Measurements from ENCODE around the gene SETD5. TPM values are rescaled to one million over a fixed set of nuclear protein-coding genes. Genes with fewer than 3 reads are reported as not detected.

The SETD5 gene
- total RNA-seq, 1 experiment from 2014 or later = 74.9 TPM

DNA sequence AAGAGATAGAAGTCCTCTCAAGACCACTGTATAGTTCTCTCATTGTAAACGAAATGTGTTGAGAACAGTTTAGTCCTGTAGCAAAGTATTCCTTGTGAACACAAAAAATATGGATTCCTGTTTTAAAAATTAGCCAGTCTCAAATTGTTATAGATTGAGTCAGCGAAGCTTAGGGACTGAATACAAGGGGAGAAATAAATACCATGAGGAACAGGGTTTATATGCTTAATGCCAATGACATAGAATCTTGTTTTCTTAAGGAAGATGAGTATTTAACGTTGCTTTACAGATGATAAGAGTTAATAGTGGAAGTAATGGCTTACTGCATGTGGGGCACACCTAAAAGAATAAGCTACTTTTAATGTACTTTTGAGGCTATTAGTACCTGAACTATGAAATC is 37.9 kb downstream of the SETD5 start:
- Histone ChIP-seq H3K4me3 (ENCODE audit: low read length) (no peak overlapping the region), H3K27ac (ENCODE audit: low read length) (no peak overlapping the region), H3K9me2 (replicated peaks; ENCODE audit: low read length) (no peaks in the 10 kb centered on the region), H3F3A (ENCODE audit: low read length, unreplicated experiment) (no peaks in the 10 kb centered on the region), H4K20me1 (ENCODE audit: low read length) (peaks cover 18% of the 10 kb centered on the region), H3K36me3 (ENCODE audit: low read depth, low read length) (peaks cover 89% of the 10 kb centered on the region), H3K9me3 (ENCODE audit: low read length) (no peaks in the 10 kb centered on the region), H3K4me1 (ENCODE audit: insufficient read depth, low read length) (no peaks in the 10 kb centered on the region), H3K4me2 (ENCODE audit: low read length) (no peak overlapping the region), H3K27me3 (ENCODE audit: low read length) (no peaks in the 10 kb centered on the region), H3K9ac (ENCODE audit: low read length) (no peak overlapping the region), H3K79me2 (ENCODE audit: low read length) (peaks cover 27% of the 10 kb centered on the region; the same call in 1 of the 2 replicates), H2AFZ (ENCODE audit: low read length) (no peak overlapping the region)
- BruUV-seq (replicated peaks) = no TSS peak
- ChIA-PET POLR2A (ENCODE audit: unreplicated experiment) (no interaction called here), CTCF (interaction anchor here (0.6 kb wide), 1 partner anchor 82 kb away, joined by 3 read pairs; no protein-coding TSS in a partner anchor)
- ATAC-seq (no peak), DNase-seq (no peak)
- intact Hi-C loops (cut with micrococcal nuclease) = loop anchor here (5.0 kb wide), 1 partner anchor 83 kb away; no protein-coding TSS in a partner anchor
- TF ChIP-seq EZH2 (IDR thresholded peaks at IDR 0.05; ENCODE audit: low read length, unreplicated experiment) (no peak), EZH2phosphoT487 (IDR thresholded peaks at IDR 0.05; ENCODE audit: borderline replicate concordance, low read length) (no peak)
- TF ChIP-seq, protein P1, sequence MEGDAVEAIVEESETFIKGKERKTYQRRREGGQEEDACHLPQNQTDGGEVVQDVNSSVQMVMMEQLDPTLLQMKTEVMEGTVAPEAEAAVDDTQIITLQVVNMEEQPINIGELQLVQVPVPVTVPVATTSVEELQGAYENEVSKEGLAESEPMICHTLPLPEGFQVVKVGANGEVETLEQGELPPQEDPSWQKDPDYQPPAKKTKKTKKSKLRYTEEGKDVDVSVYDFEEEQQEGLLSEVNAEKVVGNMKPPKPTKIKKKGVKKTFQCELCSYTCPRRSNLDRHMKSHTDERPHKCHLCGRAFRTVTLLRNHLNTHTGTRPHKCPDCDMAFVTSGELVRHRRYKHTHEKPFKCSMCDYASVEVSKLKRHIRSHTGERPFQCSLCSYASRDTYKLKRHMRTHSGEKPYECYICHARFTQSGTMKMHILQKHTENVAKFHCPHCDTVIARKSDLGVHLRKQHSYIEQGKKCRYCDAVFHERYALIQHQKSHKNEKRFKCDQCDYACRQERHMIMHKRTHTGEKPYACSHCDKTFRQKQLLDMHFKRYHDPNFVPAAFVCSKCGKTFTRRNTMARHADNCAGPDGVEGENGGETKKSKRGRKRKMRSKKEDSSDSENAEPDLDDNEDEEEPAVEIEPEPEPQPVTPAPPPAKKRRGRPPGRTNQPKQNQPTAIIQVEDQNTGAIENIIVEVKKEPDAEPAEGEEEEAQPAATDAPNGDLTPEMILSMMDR (conservative IDR thresholded peaks at IDR 0.05; ENCODE audit: low read depth, low read length) = no peak

DNA sequence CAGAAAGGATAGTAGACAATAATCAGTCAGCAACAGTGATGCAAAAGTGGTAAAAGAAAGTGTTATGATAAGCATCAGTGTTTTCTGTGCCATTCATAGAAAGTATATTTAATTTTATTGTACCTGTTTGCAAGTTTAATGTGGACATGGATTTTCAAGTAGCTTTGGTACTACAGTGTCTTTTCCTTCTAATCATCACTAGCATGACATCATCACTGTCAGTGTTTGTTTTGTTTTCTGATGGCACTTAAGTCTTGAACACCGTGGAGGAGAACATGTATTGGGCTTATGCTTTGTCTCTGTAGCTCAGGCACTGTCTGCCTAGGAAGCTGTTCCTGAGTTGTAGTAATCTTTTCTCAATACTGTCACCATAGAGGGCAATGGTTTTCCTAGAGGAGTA is 41.9 kb downstream of the SETD5 start:
- H3K4me1 ChIP-seq (ENCODE audit: insufficient read depth, low read length) = no peaks in the 10 kb centered on the region
- peaks cover 89% of the 10 kb centered on the region for H3K36me3 ChIP-seq (ENCODE audit: low read depth, low read length)
- intact Hi-C loops (cut with micrococcal nuclease) = loop anchor here (5.0 kb wide), 1 partner anchor 87 kb away; no protein-coding TSS in a partner anchor
- H3K4me3 ChIP-seq (ENCODE audit: low read length) = no peak overlapping the region
- 0 out of 2 replicates have a peak, but pooled peaks have one; percentile 20 for ATAC-seq
- no peaks in the 10 kb centered on the region for H3K9me3 ChIP-seq (ENCODE audit: low read length)
- no peaks in the 10 kb centered on the region for H3K9me2 ChIP-seq (replicated peaks; ENCODE audit: low read length)
- no peaks in the 10 kb centered on the region for H3F3A ChIP-seq (ENCODE audit: low read length, unreplicated experiment)
- H3K4me2 ChIP-seq (ENCODE audit: low read length) = no peak overlapping the region
- ChIA-PET POLR2A (ENCODE audit: unreplicated experiment) (interaction anchor here (0.5 to 1.1 kb wide), 2 partner anchors 42 to 58 kb away, joined by 5 to 12 read pairs; partner anchors contain the start of gene SETD5), CTCF (no interaction called here)
- peaks cover 18% of the 10 kb centered on the region; the same call in 1 of the 2 replicates for H3K79me2 ChIP-seq (ENCODE audit: low read length)
- no peak overlapping the region for H2AFZ ChIP-seq (ENCODE audit: low read length)
- no peak for DNase-seq
- TF ChIP-seq EZH2phosphoT487 (IDR thresholded peaks at IDR 0.05; ENCODE audit: borderline replicate concordance, low read length) = no peak
- no peak for TF ChIP-seq EZH2 (IDR thresholded peaks at IDR 0.05; ENCODE audit: low read length, unreplicated experiment)
- TF ChIP-seq, protein P1 (conservative IDR thresholded peaks at IDR 0.05; ENCODE audit: low read depth, low read length) = no peak
- no TSS peak for BruUV-seq (replicated peaks)
- no peak overlapping the region for H3K9ac ChIP-seq (ENCODE audit: low read length)
- no peaks in the 10 kb centered on the region for H3K27me3 ChIP-seq (ENCODE audit: low read length)
- peaks cover 10% of the 10 kb centered on the region for H4K20me1 ChIP-seq (ENCODE audit: low read length)
- H3K27ac ChIP-seq (ENCODE audit: low read length) = no peak overlapping the region

DNA sequence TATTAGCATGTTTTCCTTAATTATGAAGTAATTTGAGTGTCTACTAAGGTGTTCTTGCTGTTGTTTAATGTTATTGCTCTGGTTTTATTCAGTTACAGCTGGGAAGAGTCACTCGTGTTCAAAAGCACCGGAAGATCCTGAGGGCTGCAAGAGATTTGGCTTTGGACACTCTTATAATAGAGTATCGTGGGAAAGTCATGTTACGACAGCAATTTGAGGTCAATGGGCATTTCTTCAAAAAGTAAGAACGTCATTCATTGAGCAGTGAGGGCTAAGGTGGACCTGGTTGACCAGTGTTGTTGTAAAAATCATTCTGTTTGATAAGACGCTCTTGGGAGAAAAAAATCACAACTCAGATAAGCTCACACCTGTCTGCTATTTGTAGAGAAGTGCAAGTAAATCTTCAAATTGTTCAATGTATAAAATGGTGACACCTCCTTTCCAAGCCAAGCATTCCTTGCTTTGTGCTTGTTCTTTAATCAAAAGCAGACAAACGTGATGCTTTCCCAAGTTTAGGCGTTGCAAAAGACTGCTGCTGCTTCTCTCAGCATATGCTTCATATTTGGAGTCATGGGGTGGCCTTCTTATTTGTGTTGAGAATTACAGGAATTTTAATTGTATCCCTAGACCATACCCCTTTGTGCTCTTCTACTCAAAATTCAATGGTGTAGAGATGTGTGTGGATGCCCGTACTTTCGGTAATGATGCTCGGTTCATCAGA is 44.2 kb downstream of the SETD5 start:
- Histone ChIP-seq H3K9ac (ENCODE audit: low read length) (no peak overlapping the region), H3K9me3 (ENCODE audit: low read length) (no peaks in the 10 kb centered on the region), H3K36me3 (ENCODE audit: low read depth, low read length) (peaks cover 85% of the 10 kb centered on the region), H4K20me1 (ENCODE audit: low read length) (peaks cover 10% of the 10 kb centered on the region), H3F3A (ENCODE audit: low read length, unreplicated experiment) (no peaks in the 10 kb centered on the region), H3K4me2 (ENCODE audit: low read length) (no peak overlapping the region), H3K27me3 (ENCODE audit: low read length) (no peaks in the 10 kb centered on the region), H3K4me1 (ENCODE audit: insufficient read depth, low read length) (no peaks in the 10 kb centered on the region), H3K9me2 (replicated peaks; ENCODE audit: low read length) (no peaks in the 10 kb centered on the region), H3K79me2 (ENCODE audit: low read length) (peaks cover 14% of the 10 kb centered on the region; the same call in 1 of the 2 replicates), H3K27ac (ENCODE audit: low read length) (no peak overlapping the region), H3K4me3 (ENCODE audit: low read length) (no peak overlapping the region), H2AFZ (ENCODE audit: low read length) (no peak overlapping the region)
- ATAC-seq (no peak), DNase-seq (no peak)
- ChIA-PET POLR2A (ENCODE audit: unreplicated experiment) (no interaction called here), CTCF (no interaction called here)
- TF ChIP-seq, protein P1 (conservative IDR thresholded peaks at IDR 0.05; ENCODE audit: low read depth, low read length) = no peak
- TF ChIP-seq EZH2phosphoT487 (IDR thresholded peaks at IDR 0.05; ENCODE audit: borderline replicate concordance, low read length) (no peak), EZH2 (IDR thresholded peaks at IDR 0.05; ENCODE audit: low read length, unreplicated experiment) (no peak)
- intact Hi-C loops (cut with micrococcal nuclease) = no loop called here
- BruUV-seq (replicated peaks) = no TSS peak

All from PC-3 (cell line).